Stimulated activated CD8-positive, alpha-beta memory T cell treated with anti-CD3 and anti-CD28 coated beads, Interleukin-4, amount 100 ng/mL, for 24 hours (primary cell): ENCODE measurements around the gene SPHK1.

Experiments used
- DNase-seq: peaks from one replicate; pipeline ENCODE4 v3.0.0-alpha.2; 2020; ENCODE audit warnings: low read depth

Gene SPHK1

DNA sequence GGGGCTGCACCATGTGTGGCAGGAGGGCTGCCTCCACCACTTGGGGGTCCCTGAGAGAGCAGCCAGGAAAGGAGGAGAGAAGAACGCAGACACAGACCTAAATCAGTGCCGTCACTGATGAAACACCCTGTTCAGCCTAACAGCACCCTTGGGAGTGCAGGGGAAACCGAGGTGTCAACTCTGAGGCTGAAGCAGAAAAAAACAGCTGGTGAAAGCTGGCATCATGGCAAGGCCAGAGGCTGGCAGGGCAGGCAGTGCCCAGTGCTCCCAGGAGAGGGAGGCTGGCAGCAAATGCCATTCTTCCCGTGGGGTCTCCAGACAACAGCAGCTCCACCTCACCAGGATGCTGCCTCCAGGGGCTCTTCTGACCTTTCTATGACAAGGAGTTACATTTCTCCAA, 23.1 kb downstream of the SPHK1 start:
- DNase-seq = no peak

DNA sequence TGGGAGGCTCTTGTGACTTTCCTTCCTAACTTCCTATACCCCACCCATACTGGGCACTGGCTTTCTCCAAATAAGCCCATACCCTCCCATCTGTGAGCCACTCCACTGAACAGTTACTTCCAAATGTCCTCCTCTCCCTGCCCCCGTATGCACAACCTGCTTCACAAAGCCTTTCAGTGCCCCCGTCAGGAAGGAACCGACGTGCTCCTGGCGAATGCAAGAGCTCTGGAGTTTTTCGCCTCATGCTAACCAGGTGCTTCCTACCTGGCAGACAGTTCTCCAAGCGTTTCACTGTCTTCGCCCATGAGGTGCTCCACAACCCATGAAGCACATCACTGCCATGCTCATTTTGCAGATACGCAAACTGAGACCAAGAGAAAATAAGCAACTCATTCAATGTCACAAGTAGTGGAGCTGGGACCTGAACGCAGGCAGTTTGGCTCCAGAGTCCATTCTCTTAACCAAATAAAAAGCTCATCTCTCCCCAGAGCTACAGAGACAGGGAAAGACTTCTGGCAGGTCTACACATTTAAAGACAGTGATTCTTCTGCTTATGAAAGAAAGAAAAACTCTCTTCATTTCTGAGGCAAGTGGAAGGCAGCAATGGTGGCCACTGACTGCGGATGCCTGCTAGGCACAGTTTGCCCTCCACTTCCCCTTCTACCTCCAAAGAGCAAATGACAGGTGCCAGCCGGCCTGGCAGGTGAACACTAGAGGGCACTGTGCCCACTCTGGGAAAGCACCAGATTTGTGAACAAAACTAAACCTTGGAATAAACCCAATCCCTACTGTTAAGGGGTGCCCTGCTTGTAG, 23.8 kb downstream of the SPHK1 start:
- peak; percentile 42 for DNase-seq

DNA sequence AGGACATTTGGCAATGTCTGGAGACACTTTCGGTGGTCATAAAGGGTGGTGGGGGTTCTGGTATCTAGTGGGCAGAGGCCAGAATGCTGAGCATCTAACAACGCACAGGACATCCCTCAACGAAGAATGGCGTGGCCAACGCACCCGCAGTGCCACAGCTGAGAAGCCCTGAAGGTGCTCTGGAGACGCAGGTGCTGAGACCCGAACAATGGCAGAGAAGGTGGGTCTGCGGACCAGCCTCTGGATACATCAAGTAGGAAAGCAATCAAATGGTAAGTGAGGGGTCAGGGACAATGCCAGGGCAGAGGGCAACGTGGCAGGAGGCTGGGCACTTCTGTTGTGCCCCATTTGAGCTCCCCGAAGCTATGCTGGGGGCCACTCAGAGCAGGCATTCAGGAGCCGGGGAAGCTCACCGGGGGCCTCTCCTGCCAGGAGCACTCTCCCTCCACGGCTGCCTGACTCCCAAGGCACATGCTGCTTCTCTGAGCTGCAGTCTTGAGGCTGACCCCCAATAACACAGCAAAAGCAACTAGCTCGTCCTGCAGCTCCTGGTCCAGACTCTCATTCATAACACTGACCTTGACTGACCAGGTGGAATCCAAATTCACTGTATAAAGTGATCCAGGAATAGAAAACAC, 26.0 kb downstream of the SPHK1 start:
- no peak for DNase-seq

- no peak for DNase-seq
Measured at GRCh38 chr17:76411247-76411646, 26.8 kb downstream of the SPHK1 start.

DNA sequence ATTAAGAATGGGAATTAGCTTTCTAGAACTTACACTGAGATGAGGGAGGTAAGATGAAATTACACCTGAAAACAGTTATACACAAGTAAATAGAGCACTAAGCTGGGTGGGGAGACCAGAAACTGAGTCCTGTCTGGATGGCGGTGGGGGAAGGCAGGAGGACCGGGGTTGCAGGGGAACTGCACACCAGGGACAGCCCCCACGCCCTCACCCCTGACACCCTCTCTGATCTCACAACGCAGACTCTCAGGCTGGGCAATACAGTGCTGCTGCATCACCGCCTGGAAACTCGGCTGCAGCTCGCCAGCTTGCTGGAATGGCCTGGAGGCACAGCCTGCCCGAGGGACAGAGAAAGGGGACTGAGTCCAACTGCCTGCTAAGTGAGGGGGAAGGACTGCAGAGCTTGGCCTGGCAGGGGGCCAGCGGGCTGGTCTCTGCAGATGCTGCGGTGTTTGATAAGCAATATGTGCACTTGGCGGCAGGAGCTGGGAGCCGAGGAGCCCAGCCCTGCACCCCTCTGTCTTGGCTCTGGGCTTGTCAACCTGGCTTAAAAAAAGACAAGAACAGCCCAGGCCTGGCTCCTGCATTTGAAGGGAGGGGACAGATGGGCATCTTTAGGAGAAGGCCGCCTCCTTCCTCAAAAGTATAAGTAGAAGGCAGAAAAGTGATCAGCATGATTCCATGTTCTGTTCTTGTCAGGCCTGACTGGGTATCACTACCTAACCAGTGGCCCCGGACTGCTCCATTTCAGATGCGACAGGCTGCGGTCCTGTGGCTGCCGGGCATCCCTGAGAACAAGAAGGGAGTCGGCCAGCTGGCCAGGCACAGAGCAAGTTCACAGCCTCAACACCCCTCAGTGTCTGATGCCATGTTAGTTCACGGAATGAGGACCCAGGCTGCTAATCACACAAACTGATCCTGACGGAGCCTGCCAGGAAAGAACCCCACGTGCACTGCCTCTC, 30.2 kb downstream of the SPHK1 start:
- no peak for DNase-seq

GRCh38 chr17:76415786-76416185, 31.4 kb downstream of the SPHK1 start:
- no peak for DNase-seq

DNA sequence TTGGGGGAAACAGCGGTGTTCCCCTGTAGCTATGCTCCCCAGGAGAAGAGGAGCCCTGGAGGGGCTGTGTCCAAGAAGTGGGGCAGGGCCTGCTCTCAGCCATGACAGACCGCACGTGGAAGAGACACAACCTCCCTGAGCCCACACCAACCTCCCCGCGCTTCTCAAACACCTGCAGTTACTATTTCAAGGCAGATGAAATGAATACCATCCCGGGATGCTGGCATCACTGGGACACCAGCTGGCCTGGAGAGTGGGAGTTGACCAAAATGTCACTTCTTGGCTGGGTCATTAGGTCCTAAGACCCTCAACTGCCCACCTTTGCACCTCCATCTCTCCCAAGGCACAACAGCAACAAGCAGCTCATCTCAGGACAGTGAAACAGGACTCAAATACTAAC, 32.0 kb downstream of the SPHK1 start:
- no peak for DNase-seq

GRCh38 chr17:76416899-76417298, 32.5 kb downstream of the SPHK1 start:
- DNase-seq = no peak

GRCh38 chr17:76417499-76418143, 33.2 kb downstream of the SPHK1 start:
- DNase-seq = no peak

GRCh38 chr17:76419576-76420260, 35.3 kb downstream of the SPHK1 start:
- no peak for DNase-seq

DNA sequence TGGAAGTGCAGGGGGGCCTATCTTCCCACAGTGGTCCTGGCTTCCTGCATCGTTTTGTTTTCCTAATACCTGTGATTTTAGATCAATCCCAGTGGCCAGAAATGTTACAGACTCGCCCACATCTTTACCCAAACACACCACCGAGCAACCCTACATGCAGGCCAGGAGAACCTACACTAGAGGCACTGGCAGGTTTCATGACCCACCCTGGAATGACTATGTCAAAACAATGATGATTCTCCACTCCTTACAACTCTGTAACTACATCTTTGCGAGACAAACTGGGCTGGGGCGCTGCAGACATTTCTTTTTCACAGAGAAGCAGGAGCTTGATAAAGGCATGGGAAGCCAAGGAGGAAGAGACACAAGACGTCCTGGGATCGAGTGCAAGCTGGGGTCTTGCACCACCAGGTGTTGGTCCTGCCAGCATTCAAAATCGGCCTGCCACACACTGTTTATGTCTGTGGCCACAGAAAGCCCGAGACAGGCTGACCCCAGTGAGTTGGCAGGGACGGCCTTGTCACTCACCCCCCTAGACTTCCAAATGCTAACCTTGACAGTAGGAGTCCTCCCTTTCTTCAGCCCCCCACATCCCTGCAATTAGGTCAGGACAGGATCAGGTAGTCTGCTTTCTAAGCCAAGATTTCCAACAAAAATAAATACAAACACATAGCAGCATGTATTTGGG, 36.1 kb downstream of the SPHK1 start:
- no peak for DNase-seq

- no peak for DNase-seq
Measured at GRCh38 chr17:76421044-76421407, 36.6 kb downstream of the SPHK1 start.

DNA sequence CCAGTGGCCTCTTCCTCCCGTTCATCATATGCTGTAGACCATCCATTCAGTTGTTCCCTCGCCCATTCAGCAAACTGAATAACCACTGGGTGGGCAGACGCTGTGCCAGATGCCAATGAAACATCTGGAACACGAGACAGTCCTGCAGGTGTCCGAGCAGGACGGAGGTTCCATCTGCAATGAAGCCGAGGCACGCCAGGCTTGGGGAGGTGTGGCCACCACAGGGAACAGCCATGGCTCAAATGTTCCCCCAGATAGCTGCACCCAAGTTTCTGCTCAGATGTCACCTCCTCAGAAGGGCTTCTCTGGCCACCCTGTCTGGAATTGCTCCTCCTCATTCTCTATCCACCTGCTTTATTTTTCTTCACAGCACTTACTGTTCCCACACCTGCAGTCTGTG, 38.0 kb downstream of the SPHK1 start:
- no peak for DNase-seq

- no peak for DNase-seq
Measured at GRCh38 chr17:76422860-76423259, 38.5 kb downstream of the SPHK1 start.

GRCh38 chr17:76426853-76427252, 42.4 kb downstream of the SPHK1 start:
- no peak for DNase-seq

GRCh38 chr17:76427501-76428231, 43.3 kb downstream of the SPHK1 start:
- no peak for DNase-seq

- DNase-seq = no peak
Measured at GRCh38 chr17:76428511-76428910, 44.1 kb downstream of the SPHK1 start.

GRCh38 chr17:76431509-76431908, 47.1 kb downstream of the SPHK1 start:
- no peak for DNase-seq

DNA sequence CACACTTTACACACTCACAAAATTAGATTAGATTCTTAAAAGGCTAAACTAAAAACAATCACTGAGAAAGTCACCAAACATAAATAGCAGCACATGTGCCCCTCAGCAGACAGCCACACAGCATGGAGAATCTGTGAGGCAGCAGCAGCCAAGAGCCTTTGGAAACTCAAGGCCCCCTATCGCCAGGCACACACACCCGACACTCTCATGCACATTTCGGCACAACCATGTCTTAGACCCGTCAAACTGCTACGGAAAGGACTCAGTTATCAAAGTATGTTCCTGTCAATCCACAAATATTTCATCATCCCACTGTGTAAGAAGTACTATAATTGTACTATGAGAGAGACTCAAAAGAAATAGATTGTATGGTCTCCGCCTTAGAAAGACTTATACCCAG, 47.6 kb downstream of the SPHK1 start:
- no peak for DNase-seq

GRCh38 chr17:76432712-76433336, 48.4 kb downstream of the SPHK1 start:
- DNase-seq = no peak
